Ramos (cell line): ENCODE results near the gene CORO2B.
"Not testable (repeated sequence)": the region's sequence is repeated elsewhere in the genome, so short reads cannot be mapped to it uniquely, and the experiment has no call there.

Experiments
- in situ Hi-C: fragments of 300-500 bp; cut with MboI; formaldehyde crosslinking; loops from one replicate; pipeline ENCODE4 v1.14.3; 2022; ENCODE audit warnings: low sequenced_read_pairs; ENCODE audit not compliant: unreplicated experiment

CORO2B gene

DNA sequence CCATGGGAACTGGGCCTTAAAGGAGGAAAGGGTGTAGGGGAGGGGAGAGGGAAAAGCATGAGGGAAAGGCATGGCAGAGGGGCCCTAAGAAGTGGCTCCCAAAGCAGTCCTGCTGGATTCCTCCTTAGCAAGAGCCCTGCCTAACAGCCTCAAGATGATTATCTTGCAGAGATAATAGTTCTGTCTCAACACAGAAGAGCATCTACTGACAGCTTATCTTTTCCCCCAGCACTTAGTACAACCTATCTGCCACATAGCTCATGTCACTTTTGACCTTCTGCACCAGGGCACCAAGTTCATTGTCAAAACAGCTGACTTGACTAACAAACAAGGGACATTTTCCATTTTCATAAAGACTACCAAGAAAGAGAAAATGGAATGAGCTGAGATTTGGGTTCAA lies 155.6 kb downstream of the CORO2B start:
- in situ Hi-C loops, result no loop called here

GRCh38 chr15:68734881-68735280 lies 156.1 kb downstream of the CORO2B start:
- in situ Hi-C loops, result no loop called here

DNA sequence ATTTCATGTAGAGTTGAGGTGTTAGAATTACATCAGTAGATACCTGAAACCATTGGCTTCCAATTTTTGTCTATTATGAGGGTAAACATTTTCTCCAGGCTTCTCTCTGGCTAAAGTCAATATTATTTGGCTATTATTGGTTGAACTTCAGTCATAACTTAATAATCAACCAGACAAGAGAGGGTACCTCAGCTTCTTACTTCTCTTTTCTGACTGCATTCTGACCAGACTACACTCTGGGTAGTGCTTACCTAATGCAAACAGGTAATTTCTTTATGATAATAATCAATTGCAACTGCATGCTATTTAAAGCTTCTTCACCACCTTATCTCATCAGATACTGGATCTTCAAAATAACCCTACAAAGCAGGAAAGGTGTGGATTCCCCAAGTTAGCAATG lies 156.8 kb downstream of the CORO2B start:
- in situ Hi-C loops, result no loop called here

DNA sequence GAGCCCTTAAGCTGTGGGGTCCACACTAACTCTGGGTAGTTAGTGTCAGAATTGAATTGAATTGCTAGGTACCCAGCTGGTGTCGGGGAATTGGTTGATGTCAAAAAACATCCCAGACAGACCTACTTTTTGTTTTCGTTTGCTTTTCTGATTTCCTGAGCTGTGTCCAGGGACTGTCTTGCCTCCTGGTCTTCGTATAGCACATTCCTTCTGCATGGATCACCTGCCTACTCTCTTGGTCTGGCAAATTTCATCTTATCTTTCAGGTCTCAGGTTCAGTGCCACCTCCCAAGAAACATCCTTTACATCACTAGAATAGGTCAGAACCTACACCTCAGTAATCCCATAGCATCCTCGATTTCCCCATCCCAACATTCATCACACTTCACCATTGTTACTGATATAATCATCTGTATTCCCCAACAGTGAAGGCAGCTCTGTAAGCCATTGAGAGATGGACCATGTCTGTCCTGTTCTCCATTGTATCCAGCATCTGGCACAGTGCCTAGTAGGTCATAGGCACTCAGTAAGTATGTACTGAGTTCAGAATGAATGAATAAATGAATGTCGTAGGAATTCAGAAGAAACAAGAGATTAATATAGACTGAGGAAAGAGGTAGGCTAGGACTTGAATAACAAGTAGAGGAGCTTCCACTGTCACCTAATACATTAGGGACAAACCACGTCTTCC lies 160.7 kb downstream of the CORO2B start:
- in situ Hi-C loops, result no loop called here

- in situ Hi-C loops, result no loop called here
Measured at GRCh38 chr15:68743256-68743655, 164.5 kb downstream of the CORO2B start.

GRCh38 chr15:68749365-68749764 lies 170.6 kb downstream of the CORO2B start:
- in situ Hi-C loops, result no loop called here

DNA sequence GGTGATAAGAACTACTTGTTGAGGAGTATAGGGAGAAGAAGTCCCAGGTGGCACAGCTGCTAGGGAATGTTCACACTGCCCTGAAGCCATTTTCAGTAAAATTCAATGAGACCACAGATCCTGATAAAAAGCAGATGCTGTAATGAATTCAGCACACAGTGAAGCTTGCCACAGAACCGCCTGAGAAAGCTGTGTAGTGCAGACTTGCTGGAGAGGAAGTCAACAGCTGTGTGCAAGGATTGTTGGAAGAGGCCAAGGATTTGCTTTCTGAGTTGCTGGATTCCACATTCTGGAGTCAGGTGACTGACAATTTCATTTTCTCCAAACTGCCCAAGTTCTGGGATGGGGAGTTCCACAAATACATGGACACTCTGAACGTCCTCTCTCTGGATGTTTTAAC lies 171.0 kb downstream of the CORO2B start:
- in situ Hi-C loops, result no loop called here

GRCh38 chr15:68751622-68752021 lies 172.8 kb downstream of the CORO2B start:
- in situ Hi-C loops, result no loop called here

DNA sequence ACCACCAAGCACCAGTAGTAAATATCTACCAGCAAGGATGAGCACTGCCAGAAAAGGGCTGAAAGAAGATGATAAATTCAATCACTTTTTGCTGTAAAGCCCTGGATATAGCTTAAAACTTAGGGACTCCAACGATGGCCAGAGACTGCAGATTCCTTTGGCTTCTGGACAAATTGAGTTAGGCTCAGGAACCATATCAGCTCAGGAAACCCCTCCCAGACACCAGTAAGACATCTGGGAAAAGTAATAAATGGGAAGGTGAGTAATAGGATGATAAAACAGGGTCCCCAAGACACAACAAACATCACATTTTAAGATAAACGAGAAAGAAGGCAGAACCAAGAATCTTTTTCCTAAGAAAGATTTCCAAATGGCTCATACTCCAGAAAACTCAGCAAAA lies 176.9 kb downstream of the CORO2B start:
- in situ Hi-C loops, result no loop called here

GRCh38 chr15:68759982-68760579 lies 181.3 kb downstream of the CORO2B start:
- in situ Hi-C loops, result not testable (repeated sequence)

DNA sequence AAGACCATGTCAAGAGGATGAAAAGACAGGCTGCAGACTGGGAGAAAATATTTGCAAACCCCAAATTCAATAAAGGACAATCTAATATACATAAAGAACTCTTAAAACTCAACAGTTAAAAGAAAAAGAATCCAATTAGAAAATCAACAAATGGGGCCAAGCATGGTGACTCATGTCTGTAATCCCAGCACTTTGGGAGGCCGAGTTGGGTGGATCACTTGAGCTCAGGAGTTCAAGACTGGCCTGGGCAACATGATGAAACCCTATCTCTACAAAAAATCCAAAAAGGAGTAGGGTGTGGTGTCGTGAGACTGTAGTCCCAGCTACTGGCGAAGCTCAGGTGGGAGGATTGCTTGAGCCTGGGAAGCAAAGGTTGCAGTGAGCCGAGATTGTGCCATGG lies 184.3 kb downstream of the CORO2B start:
- in situ Hi-C loops, result no loop called here

DNA sequence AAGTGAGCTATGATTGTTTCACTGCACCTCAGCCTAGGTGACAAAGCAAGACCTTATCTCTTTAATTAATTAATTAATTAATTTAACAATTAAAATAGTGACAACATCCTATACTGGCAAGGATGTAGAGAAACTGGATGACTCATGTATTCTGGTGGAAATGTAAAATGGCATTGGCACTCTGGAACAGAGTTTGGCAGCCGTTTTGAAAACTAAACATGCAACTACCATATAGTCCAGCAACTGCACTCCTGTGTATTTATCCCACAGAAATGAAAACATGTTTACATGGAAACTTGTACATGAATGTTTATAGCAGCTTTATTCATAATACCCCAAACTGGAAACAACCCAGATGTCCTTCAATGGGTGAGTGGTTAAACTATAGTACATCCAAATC lies 185.3 kb downstream of the CORO2B start:
- in situ Hi-C loops, result no loop called here

DNA sequence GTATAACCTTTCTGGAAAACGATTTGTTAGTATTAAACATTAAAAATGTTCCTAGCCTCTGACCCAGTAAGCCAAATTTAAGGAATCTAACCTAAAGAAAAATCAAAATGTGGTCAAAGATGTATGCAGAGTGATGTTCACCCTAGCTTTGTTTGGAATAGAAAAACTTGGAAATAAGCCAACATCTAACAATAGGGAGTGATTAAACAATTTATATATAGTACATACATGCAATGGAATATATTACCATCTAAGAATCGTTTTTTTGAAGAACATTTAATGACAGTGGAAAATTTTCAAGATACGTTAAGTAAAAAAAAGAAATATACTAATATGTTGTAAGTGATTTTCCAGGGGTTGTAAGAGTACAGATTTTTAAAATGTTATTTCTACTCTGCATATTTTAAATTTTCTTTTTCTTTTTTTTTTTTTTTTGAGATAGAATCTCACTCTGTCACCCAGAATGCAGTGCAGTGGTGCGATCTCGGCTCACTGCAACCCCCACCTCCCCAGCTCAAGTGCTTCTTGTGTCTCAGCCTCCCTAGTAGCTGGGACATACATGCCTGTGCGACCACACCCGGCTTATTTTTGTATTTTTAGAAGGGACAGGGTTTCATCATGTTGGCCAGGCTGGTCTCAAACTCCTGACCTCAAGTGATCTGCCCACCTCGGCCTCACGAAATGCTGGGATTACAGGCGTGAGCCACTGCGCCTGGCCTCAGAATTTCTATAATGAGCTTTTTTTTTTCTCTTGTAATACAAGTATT lies 187.0 kb downstream of the CORO2B start:
- in situ Hi-C loops, result no loop called here

DNA sequence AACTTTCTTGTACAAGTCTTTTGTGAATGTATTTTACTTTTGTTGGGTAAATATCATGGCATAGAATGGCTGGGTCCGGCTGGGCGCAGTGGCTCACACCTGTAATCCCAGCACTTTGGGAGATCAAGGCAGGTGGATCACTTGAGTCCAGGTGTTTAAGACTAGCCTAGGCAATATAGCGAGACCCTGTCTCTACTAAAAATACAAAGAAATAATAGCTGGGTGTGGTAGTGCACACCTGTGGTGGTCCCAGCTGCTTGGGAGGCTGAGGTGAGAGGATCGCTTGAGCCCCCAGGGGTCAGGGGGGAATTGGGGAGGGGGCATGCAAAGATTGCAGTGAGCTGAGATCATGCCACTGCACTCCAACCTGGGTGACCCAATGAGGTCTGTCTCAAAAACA lies 189.0 kb downstream of the CORO2B start:
- in situ Hi-C loops, result no loop called here

DNA sequence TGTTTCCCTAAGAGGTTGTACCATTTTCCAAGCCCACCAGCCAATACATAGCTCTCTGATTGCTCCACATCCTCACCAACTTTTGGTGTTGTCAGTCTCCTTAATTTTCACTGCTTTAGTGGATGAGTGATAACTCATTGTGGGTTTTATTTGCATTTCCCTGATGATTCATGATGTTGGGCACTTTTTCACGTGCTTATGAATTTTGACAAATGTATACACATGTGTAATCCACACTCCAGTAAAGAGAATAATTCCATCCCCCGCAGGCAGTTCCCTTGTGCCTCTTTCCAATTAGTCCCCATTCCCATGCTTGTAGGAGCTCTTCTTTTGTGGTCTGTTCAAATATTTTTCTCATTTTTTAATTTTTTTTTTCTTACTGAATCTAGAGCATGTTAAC lies 189.5 kb downstream of the CORO2B start:
- in situ Hi-C loops, result no loop called here

DNA sequence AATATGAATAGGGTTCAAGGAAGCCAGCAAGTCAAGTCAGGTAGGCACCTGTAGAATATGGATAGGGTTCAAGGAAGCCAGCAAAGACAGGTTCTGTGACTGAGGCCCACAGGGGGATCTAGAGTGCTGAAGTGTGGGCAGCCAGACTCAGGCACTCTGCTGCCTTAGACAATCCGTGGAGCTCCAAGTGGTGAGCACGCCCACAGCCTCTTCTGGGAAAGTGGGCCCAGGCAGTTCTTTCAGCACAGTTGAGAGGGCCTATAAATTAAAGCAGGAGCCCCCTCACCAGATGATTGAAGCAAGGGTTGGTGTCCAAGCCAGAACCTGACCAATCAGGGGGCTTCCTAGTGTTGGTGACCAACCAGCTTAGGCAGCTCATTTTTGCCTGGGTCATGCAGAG lies 190.9 kb downstream of the CORO2B start:
- in situ Hi-C loops, result no loop called here

DNA sequence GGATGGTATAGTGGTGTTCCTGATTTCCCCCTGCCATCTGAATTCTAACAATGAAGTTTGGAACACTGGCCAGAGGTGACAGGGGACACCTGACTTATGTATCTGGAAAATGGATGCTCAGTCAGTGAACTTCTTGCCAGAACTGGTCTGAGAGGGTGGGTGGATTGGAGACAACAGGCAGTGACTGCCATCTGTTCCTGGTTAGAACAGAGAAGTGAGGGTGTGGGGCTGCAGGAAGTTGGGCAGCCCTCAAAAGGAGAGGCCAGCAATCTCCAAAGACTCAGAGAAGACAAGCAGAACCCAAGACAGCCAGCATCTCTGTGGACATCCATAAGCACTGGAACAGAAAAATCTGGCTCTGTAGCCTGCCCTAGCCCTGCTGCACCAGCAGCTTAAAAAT lies 191.4 kb downstream of the CORO2B start:
- in situ Hi-C loops, result no loop called here

DNA sequence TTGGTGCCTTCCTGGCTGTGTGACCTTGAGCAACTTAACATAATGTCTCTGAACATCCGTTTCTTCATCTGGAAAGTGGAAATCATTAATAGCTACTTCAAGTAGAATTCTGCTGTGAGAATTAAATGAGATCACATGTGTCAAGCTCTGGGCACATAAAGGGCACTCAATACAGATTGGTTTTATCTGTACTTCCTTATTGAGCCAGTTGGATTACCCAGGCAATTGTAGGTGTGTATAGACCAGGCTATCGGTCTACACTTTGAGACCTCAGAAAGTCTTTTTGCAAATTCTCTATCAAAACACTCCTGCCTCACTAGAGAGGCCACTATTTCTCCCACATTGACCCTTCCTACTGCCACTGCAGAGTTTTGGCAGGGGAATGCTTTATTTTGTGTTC lies 194.2 kb downstream of the CORO2B start:
- in situ Hi-C loops, result no loop called here

DNA sequence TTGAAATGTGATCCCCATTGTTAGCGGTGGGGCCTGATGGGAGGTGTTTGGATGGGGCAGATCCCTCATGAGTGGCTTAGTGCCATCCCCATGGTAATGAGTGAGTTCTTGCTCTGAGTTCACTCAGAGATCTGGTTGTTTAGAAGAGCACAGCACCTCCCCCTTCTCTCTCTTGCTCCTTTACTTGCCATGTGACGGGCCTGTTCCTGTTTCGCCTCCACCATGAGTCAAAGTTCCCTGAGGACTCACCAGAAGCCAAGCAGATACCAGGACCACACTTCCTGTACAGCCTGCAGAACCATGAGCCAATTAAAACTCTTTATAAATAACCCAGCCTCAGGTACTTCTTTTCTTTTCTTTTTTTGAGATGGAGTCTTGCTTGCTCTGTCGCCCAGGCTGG lies 195.3 kb downstream of the CORO2B start:
- in situ Hi-C loops, result no loop called here

DNA sequence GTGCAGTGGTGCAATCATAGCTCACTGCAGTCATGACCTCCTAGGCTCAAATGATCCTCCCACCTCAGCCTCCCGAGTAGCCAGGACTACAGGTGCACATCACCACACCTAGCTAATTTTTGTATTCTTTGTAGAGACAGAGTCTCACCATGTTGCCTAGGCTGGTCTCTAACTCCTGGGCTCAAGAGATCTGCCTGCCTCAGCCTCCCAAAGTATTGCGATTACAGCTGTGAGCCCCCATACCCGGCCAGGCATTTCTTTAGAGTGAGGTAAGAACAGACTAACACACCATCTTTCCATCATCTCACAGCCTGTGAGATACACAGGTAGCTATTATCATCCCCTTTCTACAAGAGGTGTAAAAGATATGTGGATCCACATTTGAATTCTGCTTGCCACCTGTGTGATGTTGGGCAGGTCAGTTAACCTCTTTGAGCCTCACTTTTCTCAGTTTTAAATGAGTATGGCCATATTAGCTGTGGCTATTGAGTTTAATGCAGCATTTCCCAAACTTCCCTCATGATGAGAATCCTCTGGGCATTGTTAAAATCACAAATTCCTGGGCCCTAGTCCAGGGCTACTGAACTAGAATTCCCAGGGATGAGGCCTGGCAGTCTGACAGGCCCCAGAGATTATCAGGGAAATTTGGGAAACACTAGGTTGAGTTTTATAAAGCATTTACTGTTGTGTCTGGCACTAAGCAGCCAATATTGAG lies 195.9 kb downstream of the CORO2B start:
- in situ Hi-C loops, result no loop called here

GRCh38 chr15:68775236-68775577 lies 196.4 kb downstream of the CORO2B start:
- in situ Hi-C loops, result no loop called here
